Measurements from ENCODE around the gene TEPSIN.

The TEPSIN gene

GRCh38 chr17:81237591-81238489 is 1.0 kb downstream of the TEPSIN start:
- Mint-ChIP-seq H3K9me3 (no peaks in the 10 kb centered on the region), H3K4me3 (peak overlapping the region; percentile 81), H3K36me3 (peaks cover 55% of the 10 kb centered on the region), H3K27ac (peak overlapping the region; percentile 92), H3K4me1 (peaks cover 58% of the 10 kb centered on the region)
- DNase-seq (ENCODE audit: low spot score in 2 of 2) = no peak
- ATAC-seq = no peak

GRCh38 chr17:81236784-81237183 is 2.1 kb downstream of the TEPSIN start:
- Mint-ChIP-seq H3K4me1 (peaks cover 49% of the 10 kb centered on the region), H3K27ac (no peak overlapping the region), H3K9me3 (no peaks in the 10 kb centered on the region), H3K36me3 (peaks cover 44% of the 10 kb centered on the region), H3K4me3 (peak overlapping the region; percentile 81)
- ATAC-seq (no peak), DNase-seq (ENCODE audit: low spot score in 2 of 2) (no peak)

DNA sequence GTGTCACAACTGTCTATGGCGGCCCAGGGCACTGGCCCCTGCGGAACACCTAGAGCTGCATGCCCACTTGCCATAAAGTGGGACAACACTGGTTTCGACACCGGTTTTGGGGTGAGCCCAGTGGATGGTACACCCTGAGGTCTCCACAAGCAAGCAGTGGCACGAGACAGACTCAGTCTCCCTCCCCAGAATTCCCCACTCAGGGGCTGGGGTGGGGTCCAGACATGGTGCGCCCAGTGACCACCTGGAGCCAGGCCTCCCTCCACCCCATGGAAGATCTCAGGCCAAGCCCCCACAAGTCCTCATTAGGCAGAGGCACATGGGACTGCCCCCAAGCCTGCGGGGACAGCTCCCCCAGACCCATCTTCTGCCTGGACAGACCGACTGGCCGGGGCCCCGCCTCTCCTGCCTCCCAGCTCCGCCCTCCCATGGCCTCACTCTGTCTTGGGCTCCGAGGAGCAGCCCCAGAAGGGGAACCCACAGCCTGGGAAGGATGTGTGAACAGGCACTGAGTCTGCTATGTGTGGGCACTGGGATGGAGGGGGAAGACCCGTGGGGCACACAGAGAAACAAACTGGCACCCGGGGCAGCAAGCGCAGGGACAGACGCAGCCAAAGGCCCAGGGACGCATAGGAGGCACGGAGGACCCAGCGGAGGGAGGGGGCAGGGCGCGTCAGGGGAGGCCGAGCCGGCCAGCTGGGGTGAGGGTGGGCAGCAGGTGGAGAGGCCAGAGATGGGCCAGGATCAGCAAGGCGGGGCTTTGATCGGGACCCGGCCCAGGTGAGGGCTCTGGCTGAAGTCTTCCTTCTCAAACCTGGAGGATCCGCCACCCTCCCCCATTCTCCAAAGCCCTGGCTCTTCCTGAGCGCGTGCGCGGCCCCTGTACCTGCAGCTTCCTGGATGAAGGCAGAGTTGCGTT is 2.8 kb downstream of the TEPSIN start:
- Mint-ChIP-seq H3K36me3 (peaks cover 37% of the 10 kb centered on the region), H3K9me3 (no peaks in the 10 kb centered on the region), H3K27ac (no peak overlapping the region), H3K4me3 (no peak overlapping the region), H3K4me1 (peaks cover 42% of the 10 kb centered on the region)
- DNase-seq (ENCODE audit: low spot score in 2 of 2) (no peak), ATAC-seq (no peak)

DNA sequence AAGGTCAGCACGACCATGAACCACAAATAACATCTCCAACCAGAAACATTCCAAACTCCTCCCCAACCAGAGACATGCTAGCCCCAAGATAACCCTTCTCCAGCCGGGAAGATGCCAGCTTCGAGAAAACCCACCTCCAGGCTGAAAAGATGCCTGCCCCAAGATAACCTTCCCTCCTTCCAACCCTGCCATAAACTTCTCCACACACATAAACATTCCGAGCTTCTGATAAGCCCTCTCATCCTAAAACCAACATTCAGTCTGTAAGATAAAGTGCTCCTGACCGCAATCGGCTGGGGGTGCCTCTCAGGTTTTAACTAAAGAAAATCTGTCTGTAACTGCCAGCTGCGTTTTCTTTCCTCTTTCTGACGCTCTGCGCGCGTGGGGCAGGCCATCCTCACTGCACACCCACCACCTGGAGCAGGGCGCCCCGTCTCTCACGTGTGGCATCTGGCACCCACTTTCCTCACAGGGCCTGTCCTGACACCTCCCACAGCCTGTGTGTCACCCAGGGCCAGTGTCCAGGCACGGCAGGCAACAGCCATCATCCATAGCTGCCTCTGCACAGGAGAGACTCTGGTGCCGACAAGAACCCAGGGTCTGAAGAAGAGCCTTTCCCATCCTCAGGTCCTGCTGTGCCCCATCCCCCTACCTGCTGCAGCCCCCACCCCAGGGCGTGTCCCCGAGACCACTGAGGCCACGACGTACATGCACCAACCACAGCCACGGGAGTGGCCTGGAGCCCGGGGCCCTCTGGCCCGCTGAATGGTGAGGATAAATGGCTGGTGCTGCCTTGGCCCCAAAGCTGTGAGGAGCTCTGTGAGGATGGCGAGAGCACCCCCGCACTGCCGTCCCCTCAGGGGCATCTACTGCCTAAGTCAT is 3.7 kb downstream of the TEPSIN start:
- Mint-ChIP-seq H3K4me1 (peaks cover 35% of the 10 kb centered on the region), H3K4me3 (no peak overlapping the region), H3K9me3 (no peaks in the 10 kb centered on the region), H3K36me3 (peaks cover 28% of the 10 kb centered on the region), H3K27ac (peak overlapping the region; percentile 48)
- DNase-seq (ENCODE audit: low spot score in 2 of 2) (no peak), ATAC-seq (no peak)

DNA sequence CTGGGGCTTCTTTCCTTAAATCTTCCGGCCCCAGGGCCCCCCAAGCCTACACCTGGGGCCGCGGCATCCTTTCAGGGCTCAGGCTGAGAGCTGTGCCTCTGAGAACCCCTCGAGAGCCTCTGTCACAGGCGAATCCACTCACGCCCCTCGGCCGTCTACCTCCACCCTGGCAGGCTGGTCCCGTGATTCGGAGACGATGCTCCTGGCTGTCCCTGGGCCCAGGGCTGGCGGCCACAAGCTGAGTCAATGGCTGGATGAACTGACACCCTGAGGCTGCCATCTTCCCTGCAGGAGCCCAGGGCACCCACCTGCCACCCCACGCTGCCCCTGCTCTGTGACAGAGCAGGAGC is 4.4 kb downstream of the TEPSIN start:
- H3K36me3 Mint-ChIP-seq = peaks cover 28% of the 10 kb centered on the region
- H3K27ac Mint-ChIP-seq = peak overlapping the region; percentile 48
- H3K4me3 Mint-ChIP-seq = no peak overlapping the region
- H3K9me3 Mint-ChIP-seq = no peaks in the 10 kb centered on the region
- H3K4me1 Mint-ChIP-seq = peaks cover 37% of the 10 kb centered on the region
- no peak for DNase-seq (ENCODE audit: low spot score in 2 of 2)
- ATAC-seq = no peak

- ATAC-seq = no peak
- Mint-ChIP-seq H3K4me1 (peaks cover 38% of the 10 kb centered on the region), H3K4me3 (no peak overlapping the region), H3K27ac (peak overlapping the region; percentile 48), H3K9me3 (no peaks in the 10 kb centered on the region), H3K36me3 (peaks cover 26% of the 10 kb centered on the region)
- DNase-seq (ENCODE audit: low spot score in 2 of 2) = no peak
Measured at GRCh38 chr17:81233811-81234505, 4.9 kb downstream of the TEPSIN start.

- Mint-ChIP-seq H3K36me3 (peaks cover 23% of the 10 kb centered on the region), H3K4me3 (no peak overlapping the region)
- DNase-seq (ENCODE audit: low spot score in 2 of 2) = no peak
Measured at GRCh38 chr17:81233316-81233715, 5.5 kb downstream of the TEPSIN start.

DNA sequence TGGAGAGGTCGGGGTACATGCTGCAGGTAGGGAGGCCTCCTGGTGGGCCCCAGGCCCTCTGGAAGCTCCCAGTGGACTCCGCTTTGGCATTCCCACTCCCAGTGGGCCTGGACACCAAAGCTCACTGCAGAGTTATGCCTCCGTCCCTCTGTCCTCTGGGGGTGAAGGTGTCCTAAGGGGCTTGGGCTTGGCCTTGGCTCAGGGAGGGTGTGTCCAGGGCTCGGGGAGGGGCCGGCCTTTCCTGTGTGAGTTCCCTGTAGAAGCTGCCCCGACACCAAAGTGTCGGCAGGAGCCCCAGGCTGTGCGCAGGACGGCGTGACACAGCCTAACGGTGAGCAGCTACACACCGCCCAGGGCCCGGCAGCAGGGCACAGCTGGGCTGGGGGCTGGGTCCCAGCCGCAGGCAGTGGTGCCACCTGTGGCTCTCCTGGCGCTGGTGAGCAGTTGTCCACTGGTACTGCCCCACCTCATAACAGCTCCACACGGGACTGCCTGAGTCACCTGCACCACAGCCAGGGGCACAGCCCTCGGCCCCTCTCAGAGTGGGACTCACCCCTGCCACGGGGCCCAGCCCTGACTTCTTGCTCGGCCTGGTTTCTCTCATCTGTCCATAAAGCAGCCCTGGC is 6.1 kb downstream of the TEPSIN start:
- Mint-ChIP-seq H3K4me3 (no peak overlapping the region), H3K36me3 (peaks cover 23% of the 10 kb centered on the region), H3K9me3 (no peaks in the 10 kb centered on the region), H3K27ac (no peak overlapping the region), H3K4me1 (peaks cover 38% of the 10 kb centered on the region)
- ATAC-seq (no peak), DNase-seq (ENCODE audit: low spot score in 2 of 2) (no peak)

More at GRCh38 chr17:81233316-81233715, 5.5 kb downstream of the TEPSIN start:
- H3K27ac Mint-ChIP-seq = no peak overlapping the region
- H3K9me3 Mint-ChIP-seq = no peaks in the 10 kb centered on the region
- peaks cover 38% of the 10 kb centered on the region for H3K4me1 Mint-ChIP-seq
- no peak for ATAC-seq

DNA sequence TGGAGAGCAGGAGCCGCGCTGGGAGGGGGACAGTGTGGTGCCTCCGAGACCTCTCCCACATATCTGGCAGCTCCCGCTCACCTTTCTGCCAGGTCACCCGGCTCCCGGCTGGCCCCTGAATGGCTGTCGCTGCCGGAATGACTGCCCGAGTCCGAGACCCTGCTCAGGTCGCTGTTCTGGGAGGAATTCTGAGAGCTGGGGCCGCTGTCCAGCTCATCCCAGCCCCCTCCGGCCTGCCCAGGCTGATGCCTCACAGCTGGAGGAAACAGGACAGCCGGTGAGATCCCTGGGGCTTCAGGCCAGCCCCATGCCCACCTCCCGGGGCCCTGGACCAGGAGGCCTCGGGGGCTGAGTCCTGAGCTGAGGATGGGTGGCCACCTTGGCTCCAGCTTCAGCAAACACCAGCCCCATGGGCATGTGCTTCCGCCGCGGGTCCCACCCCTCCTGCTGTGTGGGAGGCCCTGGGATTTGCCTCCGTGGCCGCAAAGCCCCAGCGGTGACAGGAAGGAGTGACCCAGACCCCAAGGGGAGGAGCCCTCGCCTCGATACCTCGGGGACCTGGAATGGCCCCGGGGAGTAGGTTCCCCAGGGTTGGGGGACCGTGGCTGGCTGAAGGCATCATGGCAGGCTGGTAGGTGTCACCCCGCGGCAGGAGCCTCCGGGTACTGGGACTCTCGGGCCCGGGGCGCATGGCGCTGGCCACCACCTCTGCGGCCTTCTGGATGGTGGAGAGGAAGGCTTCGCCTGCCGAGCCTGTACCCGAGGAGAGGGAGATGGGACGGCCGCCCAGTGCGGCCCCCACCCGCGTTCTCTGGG is 6.9 kb downstream of the TEPSIN start:
- Mint-ChIP-seq H3K4me3 (no peak overlapping the region), H3K36me3 (peaks cover 17% of the 10 kb centered on the region), H3K4me1 (peaks cover 36% of the 10 kb centered on the region), H3K9me3 (no peaks in the 10 kb centered on the region), H3K27ac (no peak overlapping the region)
- no peak for DNase-seq (ENCODE audit: low spot score in 2 of 2)
- no peak for ATAC-seq

DNA sequence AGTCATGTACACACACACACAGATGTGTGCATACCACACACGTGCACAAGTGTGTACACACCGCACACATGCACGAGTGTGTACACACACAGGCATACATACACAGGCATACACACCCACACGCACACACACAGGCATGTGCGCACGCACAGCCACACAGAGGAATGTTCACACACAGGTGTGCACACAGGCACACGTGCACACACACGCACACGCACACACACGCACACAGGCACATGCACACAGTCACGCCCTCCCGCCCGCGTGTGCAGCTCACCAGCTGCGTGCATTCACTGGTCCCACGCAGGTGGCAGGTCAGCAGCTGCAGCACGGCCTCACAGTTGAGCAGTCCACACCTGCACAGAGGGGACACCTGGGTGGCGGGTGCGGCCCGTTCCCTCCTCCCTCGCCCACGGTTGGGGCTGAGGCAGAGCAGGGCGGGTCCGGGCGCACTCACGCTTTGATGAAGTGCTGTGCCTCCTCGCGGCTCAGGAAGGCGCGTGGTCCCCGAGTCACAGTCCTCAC is 7.7 kb downstream of the TEPSIN start:
- H3K4me1 Mint-ChIP-seq = peaks cover 31% of the 10 kb centered on the region
- no peaks in the 10 kb centered on the region for H3K9me3 Mint-ChIP-seq
- ATAC-seq = no peak
- no peak overlapping the region for H3K27ac Mint-ChIP-seq
- no peak overlapping the region for H3K4me3 Mint-ChIP-seq
- no peak for DNase-seq (ENCODE audit: low spot score in 2 of 2)
- H3K36me3 Mint-ChIP-seq = peaks cover 11% of the 10 kb centered on the region

DNA sequence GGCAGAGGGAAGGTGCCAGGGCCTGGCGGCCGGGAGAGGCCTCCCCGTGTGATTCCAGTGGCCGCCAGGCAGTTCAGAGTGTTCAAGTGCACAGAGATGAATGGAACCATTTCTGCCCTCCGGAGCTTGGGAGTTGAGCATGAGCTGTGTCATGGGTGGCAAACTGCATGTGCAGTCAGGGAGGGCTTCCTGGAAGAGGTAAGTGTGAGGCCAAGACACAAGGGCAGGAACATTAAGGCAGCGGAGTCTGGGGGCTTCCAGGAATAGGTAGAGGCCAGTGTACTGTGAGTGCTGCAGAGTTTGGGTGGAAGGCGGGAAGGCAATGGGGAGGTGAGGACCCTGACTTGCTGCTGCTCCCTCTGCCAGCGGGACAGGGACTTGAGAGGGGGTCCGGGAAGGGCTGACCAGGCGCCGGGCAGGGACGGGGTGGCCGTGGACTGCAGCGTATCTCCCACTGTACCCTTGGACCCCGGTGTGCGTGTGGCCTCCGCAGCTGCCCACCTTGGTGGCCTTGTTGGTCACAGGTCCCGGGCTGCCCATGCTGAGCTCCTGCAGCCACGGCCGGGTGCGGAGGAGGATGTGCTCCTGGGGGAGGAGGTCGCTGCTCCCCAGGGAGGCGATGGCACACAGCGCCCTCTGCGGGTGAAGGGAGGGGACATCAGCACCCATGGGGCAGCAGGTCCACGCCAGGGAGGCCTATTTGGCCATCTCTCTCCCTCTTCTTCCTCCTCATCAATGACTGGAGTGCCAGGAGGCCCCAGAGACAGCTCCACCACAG is 8.6 kb downstream of the TEPSIN start:
- DNase-seq (ENCODE audit: low spot score in 2 of 2) = no peak
- peak overlapping the region; percentile 30 for H3K27ac Mint-ChIP-seq

DNA sequence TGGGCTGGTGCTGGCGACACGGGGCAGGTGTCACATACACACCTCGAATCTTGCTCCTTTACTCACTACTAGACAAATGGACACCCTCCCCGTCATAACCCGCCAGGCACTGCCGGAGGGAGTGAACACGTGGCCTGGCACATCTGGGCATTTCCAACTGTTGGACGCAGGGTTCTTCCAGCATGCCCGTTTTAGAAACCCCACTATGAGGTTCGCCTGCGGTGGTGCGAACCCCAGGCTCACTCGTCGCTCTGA is 9.3 kb downstream of the TEPSIN start:
- peaks cover 20% of the 10 kb centered on the region for H3K4me1 Mint-ChIP-seq

More for the DNA sequence above, 8.6 kb downstream of the TEPSIN start:
- Mint-ChIP-seq H3K4me1 (peaks cover 27% of the 10 kb centered on the region), H3K36me3 (peaks cover 8% of the 10 kb centered on the region), H3K9me3 (no peaks in the 10 kb centered on the region), H3K4me3 (no peak overlapping the region)
- no peak for ATAC-seq

More for the DNA sequence above, 9.3 kb downstream of the TEPSIN start:
- Mint-ChIP-seq H3K4me3 (no peak overlapping the region), H3K9me3 (no peaks in the 10 kb centered on the region), H3K27ac (peak overlapping the region; percentile 30), H3K36me3 (peaks cover 8% of the 10 kb centered on the region)
- no peak for DNase-seq (ENCODE audit: low spot score in 2 of 2)
- ATAC-seq = no peak

Data from stimulated activated effector memory CD8-positive, alpha-beta T cell treated with anti-CD3 and anti-CD28 coated beads, Interleukin-12 subunit alpha, Interleukin-12 subunit beta, amount 100 ng/mL, for 72 hours (primary cell).